Measurements from ENCODE around the gene TMEM87B.

Gene TMEM87B

DNA sequence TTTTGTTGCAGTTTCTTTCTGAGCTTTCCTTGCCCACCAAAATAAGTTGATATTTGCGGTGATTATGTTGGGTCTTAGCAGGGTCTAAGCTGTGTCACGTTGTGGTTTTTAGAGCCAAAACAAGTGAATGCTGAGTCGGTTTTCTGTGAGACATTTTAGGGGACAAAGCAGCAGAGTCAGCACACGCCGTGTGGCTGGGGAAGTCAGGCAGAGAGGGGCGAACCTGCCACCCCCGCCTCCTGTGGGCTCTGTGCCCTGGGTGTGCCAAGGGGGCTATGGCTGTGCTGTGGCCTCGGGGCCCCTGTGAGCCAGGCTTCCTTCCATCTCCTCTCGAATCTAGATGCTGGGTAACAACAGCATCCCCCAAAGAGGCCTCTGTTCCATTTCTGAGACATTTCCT lies 30.8 kb upstream of the TMEM87B start:
- in situ Hi-C loops (cut with MboI; ENCODE audit: low sequenced_read_pairs, unreplicated experiment), result no loop called here

GRCh38 chr2:112024896-112025491 lies 30.1 kb upstream of the TMEM87B start:
- TF ChIP-seq CTCF (IDR thresholded peaks at IDR 0.05; ENCODE audit: borderline replicate concordance, control extremely low read depth, extremely low read depth, insufficient read depth, missing control alignments), result no peak
- in situ Hi-C loops (cut with MboI; ENCODE audit: low sequenced_read_pairs, unreplicated experiment), result no loop called here
- no peak for DNase-seq (ENCODE audit: low spot score)

More for the DNA sequence above, 30.8 kb upstream of the TMEM87B start:
- no peak for TF ChIP-seq CTCF (IDR thresholded peaks at IDR 0.05; ENCODE audit: borderline replicate concordance, control extremely low read depth, extremely low read depth, insufficient read depth, missing control alignments)
- no peak for DNase-seq (ENCODE audit: low spot score)

GRCh38 chr2:112026509-112026908 lies 28.6 kb upstream of the TMEM87B start:
- no peak for DNase-seq (ENCODE audit: low spot score)
- in situ Hi-C loops (cut with MboI; ENCODE audit: low sequenced_read_pairs, unreplicated experiment), result no loop called here
- no peak for TF ChIP-seq CTCF (IDR thresholded peaks at IDR 0.05; ENCODE audit: borderline replicate concordance, control extremely low read depth, extremely low read depth, insufficient read depth, missing control alignments)

DNA sequence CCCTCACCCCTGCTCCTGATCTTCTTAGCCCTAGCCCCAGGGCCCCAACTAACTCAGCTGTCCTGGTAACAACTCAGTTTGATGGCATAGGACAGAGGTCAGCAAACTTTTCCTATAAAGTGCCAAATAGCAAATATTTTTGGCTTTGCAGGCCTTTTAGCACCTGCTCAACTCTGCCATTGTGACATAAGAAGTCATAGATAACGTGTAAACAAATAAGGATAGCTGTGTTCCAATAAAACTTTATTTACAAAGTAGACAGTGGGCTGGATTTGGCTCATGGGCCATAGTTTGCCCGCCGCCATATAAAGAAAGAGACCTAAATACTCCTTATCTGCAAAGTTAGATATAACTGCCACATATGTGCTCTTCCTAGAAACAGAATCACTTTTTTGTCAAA lies 27.3 kb upstream of the TMEM87B start:
- no peak for TF ChIP-seq CTCF (IDR thresholded peaks at IDR 0.05; ENCODE audit: borderline replicate concordance, control extremely low read depth, extremely low read depth, insufficient read depth, missing control alignments)
- DNase-seq (ENCODE audit: low spot score), result no peak
- in situ Hi-C loops (cut with MboI; ENCODE audit: low sequenced_read_pairs, unreplicated experiment), result no loop called here

- no peak for TF ChIP-seq CTCF (IDR thresholded peaks at IDR 0.05; ENCODE audit: borderline replicate concordance, control extremely low read depth, extremely low read depth, insufficient read depth, missing control alignments)
- in situ Hi-C loops (cut with MboI; ENCODE audit: low sequenced_read_pairs, unreplicated experiment), result no loop called here
- DNase-seq (ENCODE audit: low spot score), result no peak
Measured at GRCh38 chr2:112029164-112029563, 25.9 kb upstream of the TMEM87B start.

GRCh38 chr2:112031473-112032223 lies 23.4 kb upstream of the TMEM87B start:
- in situ Hi-C loops (cut with MboI; ENCODE audit: low sequenced_read_pairs, unreplicated experiment), result no loop called here
- no peak for DNase-seq (ENCODE audit: low spot score)
- TF ChIP-seq CTCF (IDR thresholded peaks at IDR 0.05; ENCODE audit: borderline replicate concordance, control extremely low read depth, extremely low read depth, insufficient read depth, missing control alignments), result no peak

Data from GM13976 (cell line).